NCI-H146 treated with DMSO at 0.1 percent for 48 hours (cell line): Measurements from ENCODE around the gene OR10R2.
"Not testable (repeated sequence)": the region's sequence is repeated elsewhere in the genome, so short reads cannot be mapped to it uniquely, and the experiment has no call there.

Source experiments
- DNase-seq: peaks from one replicate; lab custom pipeline; 2025; ENCODE audit not compliant: unreplicated experiment; lab: John Stamatoyannopoulos, UW

OR10R2 gene

GRCh38 chr1:158471920-158472319, at the start of gene OR10R2:
Gene OR10R2, plus strand, starts transcription at chr1:158472220. Its CDS starts 106 bp downstream, at chr1:158472326.
- DNase-seq = no peak

GRCh38 chr1:158425027-158425426, 47.0 kb upstream of the OR10R2 start:
- no peak for DNase-seq

GRCh38 chr1:158426137-158426536, 45.9 kb upstream of the OR10R2 start, which contains the start of gene OR10K2:
Gene OR10K2, minus strand, starts transcription at chr1:158426237. Its CDS starts 5,371 bp downstream, at chr1:158420866.
- no peak for DNase-seq

- DNase-seq = not testable (repeated sequence)
These were observed 41.9 kb upstream of the OR10R2 start for GRCh38 chr1:158430163-158430562.

- DNase-seq = no peak
These were observed 37.3 kb upstream of the OR10R2 start for GRCh38 chr1:158434741-158435140.

- no peak for DNase-seq
These were observed 26.6 kb upstream of the OR10R2 start for GRCh38 chr1:158445376-158445775.

- no peak for DNase-seq
These were observed 17.5 kb upstream of the OR10R2 start for GRCh38 chr1:158454537-158454936.

GRCh38 chr1:158457246-158457645, 14.8 kb upstream of the OR10R2 start:
- no peak for DNase-seq

- no peak for DNase-seq
These were observed 13.8 kb upstream of the OR10R2 start for GRCh38 chr1:158458263-158458662.

- no peak for DNase-seq
These were observed 10.5 kb upstream of the OR10R2 start, which contains the start of gene OR10K1 for GRCh38 chr1:158461534-158461933. Gene OR10K1, plus strand, starts transcription at chr1:158461834. Its CDS starts 3,728 bp downstream, at chr1:158465562.

GRCh38 chr1:158485455-158485854, 13.4 kb downstream of the OR10R2 start:
- DNase-seq = no peak

GRCh38 chr1:158491316-158491715, 19.3 kb downstream of the OR10R2 start:
- no peak for DNase-seq

GRCh38 chr1:158493054-158493453, 21.0 kb downstream of the OR10R2 start:
- DNase-seq = no peak

GRCh38 chr1:158494796-158495195, 22.8 kb downstream of the OR10R2 start:
- DNase-seq = no peak

GRCh38 chr1:158496374-158496773, 24.4 kb downstream of the OR10R2 start:
- no peak for DNase-seq

GRCh38 chr1:158506369-158506987, 34.5 kb downstream of the OR10R2 start:
- DNase-seq = no peak

GRCh38 chr1:158507511-158507910, 35.5 kb downstream of the OR10R2 start:
- DNase-seq = no peak

GRCh38 chr1:158509471-158510156, 37.6 kb downstream of the OR10R2 start:
- DNase-seq = no peak

- DNase-seq = no peak
These were observed 44.9 kb downstream of the OR10R2 start for GRCh38 chr1:158516966-158517365.

GRCh38 chr1:158520021-158520420, 48.0 kb downstream of the OR10R2 start:
- no peak for DNase-seq

- no peak for DNase-seq
These were observed 49.1 kb downstream of the OR10R2 start for GRCh38 chr1:158520955-158521665.

GRCh38 chr1:158521666-158522058, 49.6 kb downstream of the OR10R2 start:
- DNase-seq = no peak
